ENCODE measurements around the gene MYNN. TPM values are rescaled to one million over a fixed set of nuclear protein-coding genes. Genes with fewer than 3 reads are reported as not detected.

MYNN gene
- total RNA-seq = 44.1 TPM

DNA sequence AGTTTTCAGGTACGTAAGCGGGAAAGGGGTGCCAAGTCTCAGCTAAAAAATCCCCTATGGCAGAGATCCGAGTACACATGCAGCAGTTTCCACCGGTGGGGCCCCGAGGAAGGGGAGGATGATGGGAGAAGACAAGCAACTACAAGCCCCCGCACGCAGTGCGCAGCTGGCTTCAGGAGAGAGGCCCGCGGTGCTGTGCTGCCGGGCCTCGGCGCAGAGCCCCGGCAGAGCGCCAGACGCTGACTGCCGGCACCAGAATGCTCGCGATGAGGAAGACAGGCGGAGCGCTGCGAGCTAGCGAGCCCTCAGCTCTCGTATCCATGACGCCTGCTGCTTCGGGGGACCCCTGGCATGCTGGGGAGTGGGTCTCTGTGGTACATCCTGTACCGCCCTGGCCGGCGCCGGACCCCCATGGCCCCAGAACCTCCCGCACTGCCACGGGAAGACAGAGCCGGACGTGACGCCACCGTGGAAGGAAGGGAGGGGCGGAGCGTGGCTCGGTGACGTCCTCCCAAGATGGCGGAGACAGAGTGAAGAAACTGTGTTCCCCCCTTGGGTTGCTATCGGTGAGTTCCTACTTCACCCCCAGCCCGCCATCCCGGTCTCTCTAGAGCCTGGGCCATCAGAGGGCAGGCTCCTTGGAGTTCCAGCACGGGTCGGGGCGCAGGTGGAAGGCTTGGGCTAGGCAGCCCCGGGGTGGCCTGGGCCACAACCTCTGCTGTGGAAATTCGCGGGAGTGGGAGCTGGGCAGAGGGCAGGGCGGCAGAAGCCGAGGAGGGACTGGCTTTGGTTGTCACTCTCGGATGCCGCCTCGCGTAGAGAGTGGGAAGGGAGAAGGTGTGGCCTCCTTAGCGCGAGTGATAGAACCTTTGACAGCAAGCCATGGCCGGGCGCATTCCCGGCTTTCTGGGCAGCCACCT is at the start of gene MYNN:
MYNN (plus strand) TSS at position 500 of the 920 bp plus-strand sequence. CDS start 900 bp downstream, outside the sequence.

DNA sequence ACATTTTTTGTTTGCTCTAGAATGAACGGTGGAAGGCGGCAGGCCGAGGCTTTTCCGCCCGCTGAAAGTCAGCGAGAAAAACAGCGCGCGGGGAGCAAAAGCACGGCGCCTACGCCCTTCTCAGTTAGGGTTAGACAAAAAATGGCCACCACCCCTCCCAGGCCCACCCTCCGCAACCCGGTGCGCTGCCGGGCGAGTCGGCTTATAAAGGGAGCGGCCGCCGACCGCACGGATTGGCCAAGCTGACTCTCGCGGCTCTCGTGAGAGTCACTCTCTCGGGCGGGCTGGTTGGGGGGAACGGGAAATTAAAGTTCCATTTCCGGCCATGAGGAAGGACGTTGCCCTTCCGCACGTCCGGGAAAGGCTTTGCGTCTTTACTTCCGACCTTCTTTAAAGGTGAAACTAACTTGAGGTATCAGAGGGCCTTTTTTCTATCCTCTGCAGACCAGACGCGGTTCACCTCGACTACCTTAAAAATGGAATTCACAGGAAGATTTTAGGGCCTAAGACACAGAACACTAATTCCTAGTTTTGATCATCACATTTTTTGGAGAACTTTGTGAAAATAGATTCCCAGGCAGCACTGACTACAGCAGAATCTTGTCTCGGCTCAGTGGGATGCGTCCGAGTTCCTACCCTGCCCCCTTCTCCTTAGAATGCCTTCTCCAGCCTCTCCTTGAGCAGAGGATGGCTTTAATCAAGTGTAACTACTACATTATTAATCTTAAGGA is 8.1 kb upstream of the MYNN start, which contains the start of gene TERC:
TERC (minus strand) TSS at position 179 of the 731 bp plus-strand sequence.

DNA sequence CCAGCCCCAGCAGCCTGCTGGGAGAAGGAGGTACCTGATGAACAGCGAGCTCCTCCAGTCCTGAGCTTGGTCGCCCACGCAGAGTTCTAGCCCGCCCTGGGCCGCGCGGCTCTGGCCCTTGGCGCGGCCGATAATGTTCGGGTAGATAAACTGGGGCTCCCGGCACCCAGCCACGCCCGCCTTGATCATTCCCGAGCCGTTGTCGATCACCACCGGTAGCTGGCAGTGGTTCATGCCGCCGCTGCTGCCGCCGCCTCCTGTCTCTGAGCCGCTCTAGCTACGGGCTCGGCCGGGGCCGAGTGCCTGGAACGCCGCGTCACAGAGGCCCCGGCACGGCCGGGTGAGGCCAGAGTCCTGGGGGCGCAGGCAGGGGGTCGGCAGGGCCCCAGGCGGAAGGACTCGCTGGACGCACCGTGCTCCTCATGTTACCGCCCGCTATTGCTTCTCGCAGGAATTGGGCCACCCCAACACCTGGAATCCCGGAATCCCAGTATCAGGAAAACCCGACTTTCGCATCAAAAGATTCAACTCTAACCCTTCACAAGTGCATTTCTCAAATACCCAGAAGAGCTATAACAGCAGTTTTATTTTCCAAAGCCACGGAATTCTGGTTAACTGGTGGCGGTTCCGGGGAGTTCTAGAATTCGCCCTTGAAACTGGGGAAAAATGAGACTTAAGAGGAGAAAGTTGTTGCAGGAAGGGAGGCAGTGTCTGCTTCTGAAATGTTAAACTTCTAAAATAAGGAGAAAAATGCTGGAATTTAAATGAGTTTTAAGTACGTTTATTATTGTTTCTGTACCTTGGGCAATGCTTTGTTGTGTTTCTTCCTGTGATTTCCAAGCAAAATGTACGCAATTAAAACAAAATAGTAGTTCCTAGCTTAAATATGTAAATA is 3.7 kb upstream of the MYNN start, which contains the start of gene ACTRT3:
ACTRT3 (minus strand) TSS at position 275 of the 895 bp plus-strand sequence; CDS start at position 234, 41 bp downstream.

DNA sequence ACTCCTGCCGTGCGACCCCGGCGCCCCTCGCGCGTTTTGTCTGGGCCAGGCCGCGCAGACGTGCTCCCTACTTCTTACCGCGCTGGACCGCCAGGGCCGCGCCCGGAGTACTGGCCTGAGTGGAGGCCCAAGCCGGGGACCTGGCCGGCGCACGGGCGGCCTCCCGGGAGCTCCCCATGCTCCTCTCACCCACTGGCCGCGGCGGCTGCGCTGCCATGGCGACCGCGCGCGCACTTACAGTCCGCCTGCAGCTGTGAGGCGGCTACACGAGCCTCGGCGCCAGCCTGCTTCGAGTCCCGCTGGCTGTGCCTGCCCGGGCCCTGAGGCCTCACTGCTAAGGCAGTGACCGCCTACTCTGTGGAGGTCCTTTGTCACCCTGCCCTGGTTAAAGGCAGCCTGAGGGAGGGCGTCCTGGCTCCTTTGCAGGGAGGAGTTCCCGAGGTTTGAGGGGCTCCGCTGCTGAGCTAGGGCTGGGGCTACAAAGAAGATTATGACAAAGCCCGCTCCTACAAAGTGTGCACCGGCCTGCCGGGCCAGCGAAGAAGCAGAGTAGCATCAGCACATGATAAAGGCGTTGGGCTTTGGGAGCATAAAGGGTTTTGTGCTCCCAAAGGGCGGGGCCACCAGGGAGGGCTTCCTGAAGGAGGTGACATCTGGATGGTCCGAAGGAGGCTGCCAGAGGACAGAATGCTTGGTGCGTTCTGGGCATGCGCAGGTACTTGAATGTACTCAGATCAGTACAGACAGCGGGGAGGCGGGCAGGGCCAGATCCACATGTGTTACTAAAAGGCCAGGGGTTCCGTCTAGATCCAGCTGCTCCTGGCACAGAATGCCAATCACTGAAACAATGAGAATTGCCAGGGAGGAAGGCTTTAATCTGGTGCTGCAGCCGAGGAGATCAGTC is 39.4 kb downstream of the MYNN start, which contains the start of the genes LRRC34 and LRRIQ4:
LRRC34 (minus strand) TSS at position 573 of the 904 bp plus-strand sequence; CDS start at position 217, 356 bp downstream.
LRRIQ4 (plus strand) TSS at position 539 of the 904 bp plus-strand sequence. CDS start 9,052 bp downstream, outside the sequence.

Other genes with a start within 250 kb of the MYNN start
- 5.9 TPM for gene MECOM, start 109.7 kb upstream of the MYNN start, total RNA-seq
- gene TERC, start 8.3 kb upstream of the MYNN start, total RNA-seq = 57.6 TPM
- gene ACTRT3, start 3.8 kb upstream of the MYNN start, total RNA-seq = 2.8 TPM
- 0.63 TPM for gene LRRIQ4, start 39.5 kb downstream of the MYNN start, total RNA-seq
- gene LRRC34, start 39.5 kb downstream of the MYNN start, total RNA-seq = 11.6 TPM
- not detected for gene LRRC31, start 96.5 kb downstream of the MYNN start, total RNA-seq
- not detected for gene SAMD7, start 138.2 kb downstream of the MYNN start, total RNA-seq
- 69.5 TPM for gene SEC62, start 193.4 kb downstream of the MYNN start, total RNA-seq

Data from parietal lobe (tissue), 1 donor.